HepG2 (cell line): ENCODE measurements around the gene SIGLEC1. TPM values are rescaled to one million over a fixed set of nuclear protein-coding genes. Genes with fewer than 3 reads are reported as not detected.

Source experiments
- ATAC-seq: fragments of 200-7000 bp; cut with Tn5 transposase; 3 replicates; pipeline ENCODE4 v1.9.1; 2020; ENCODE audit warnings: mild to moderate bottlenecking, moderate library complexity
- BruUV-seq: library from RNA; stranded (reverse); fragments of 400-500 nt; replicated peaks from 2 replicates; lab custom pipeline; 2021; lab: Mats Ljungman, UMichigan
- CTCF ChIA-PET: fragments of 300-600 bp; formaldehyde crosslinking; extraction: SDS; loops from one replicate; lab custom pipeline; 2021; ENCODE audit warnings: low total read pairs, inconsistent platforms, low intra/inter-chr PET ratio; lab: Yijun Ruan, JAX
- POLR2A ChIA-PET: fragments of 350-600 bp; sonication (Branson Sonifier 250); formaldehyde crosslinking; loops from one replicate; lab custom pipeline; 2020; ENCODE audit warnings: antibody characterized with exemption, inconsistent platforms; lab: Yijun Ruan, JAX
- DNase-seq: peaks from one replicate; pipeline ENCODE4 v3.0.0-alpha.2; 2015; ENCODE audit warnings: low spot score
- FAIRE-seq: peaks from 3 replicates; lab custom pipeline; 2011; peaks lifted over from hg19 to GRCh38; lab: Jason Lieb, UNC
- H2AFZ ChIP-seq: one replicate; pipeline ENCODE4 v1.6.1; 2011; ENCODE audit warnings: low read length, inconsistent platforms
- H3K27ac ChIP-seq: fragments of 300-600 bp; 3 replicates; pipeline ENCODE4 v1.8.0; 2011; ENCODE audit warnings: mixed run types, mild to moderate bottlenecking, mixed read lengths, low read length, inconsistent platforms; ENCODE audit not compliant: insufficient read depth; ENCODE audit errors: extremely low read length
- H3K27me3 ChIP-seq, 2 experiments: fragments of 200-600 bp in 1 of 2; 2 replicates in 1 of 2; 3 replicates in 1 of 2; pipeline versions ENCODE4 v1.6.0 to v1.8.0; 2011; ENCODE audit warnings: low read length in 2 of 2, mild to moderate bottlenecking in 2 of 2, moderate library complexity in 2 of 2, inconsistent platforms in 1 of 2; ENCODE audit not compliant: insufficient read depth in 2 of 2, control insufficient read depth in 1 of 2
- H3K36me3 ChIP-seq, 2 experiments: fragments of 200-600 bp in 1 of 2; replicated peaks in 1 of 2; 2 replicates in 1 of 2; 3 replicates in 1 of 2; pipeline versions ENCODE4 v1.5.1 to v1.8.0; 2011; ENCODE audit warnings: low read length in 2 of 2, inconsistent platforms in 1 of 2; ENCODE audit not compliant: insufficient read depth in 2 of 2, control insufficient read depth in 1 of 2
- H3K4me1 ChIP-seq: 2 replicates; pipeline ENCODE4 v1.5.1; 2012; ENCODE audit warnings: low read length, inconsistent platforms; ENCODE audit not compliant: insufficient read depth
- H3K4me2 ChIP-seq: 2 replicates; pipeline ENCODE4 v1.6.0; 2011; ENCODE audit warnings: low read depth, low read length, inconsistent platforms
- H3K4me3 ChIP-seq, 3 experiments: fragments of 200-600 bp in 1 of 3; sonication (generic), shearing (Covaris generic) in 1 of 3; replicated peaks in 1 of 3; 2 replicates each; pipeline ENCODE4 v1.5.1; 2011 to 2016; ENCODE audit warnings: low read length in 3 of 3, inconsistent platforms in 2 of 3, low read depth in 2 of 3, mild to moderate bottlenecking in 2 of 3, control low read depth in 1 of 3, mixed read lengths in 1 of 3; ENCODE audit not compliant: insufficient read depth in 1 of 3
- H3K79me2 ChIP-seq: one replicate; pipeline ENCODE4 v1.6.1; 2011; ENCODE audit warnings: low read length, inconsistent platforms; ENCODE audit not compliant: insufficient read depth
- H3K9ac ChIP-seq: 2 replicates; pipeline ENCODE4 v1.6.0; 2011; ENCODE audit warnings: mild to moderate bottlenecking, low read depth, low read length, inconsistent platforms; ENCODE audit not compliant: insufficient read depth
- H3K9me3 ChIP-seq: 2 replicates; pipeline ENCODE4 v1.5.1; 2012; ENCODE audit warnings: mild to moderate bottlenecking, low read length
- H4K20me1 ChIP-seq: 2 replicates; pipeline ENCODE4 v1.6.0; 2011; ENCODE audit warnings: inconsistent platforms, mild to moderate bottlenecking, low read length, moderate library complexity; ENCODE audit not compliant: insufficient read depth
- DNMT1 ChIP-seq: sonication (generic); formaldehyde crosslinking; IDR thresholded peaks from 2 replicates; pipeline ENCODE4 v1.5.1; 2020; ENCODE audit warnings: mild to moderate bottlenecking, missing genetic modification reagents
- E2F2 ChIP-seq: sonication (generic); formaldehyde crosslinking; IDR thresholded peaks from 2 replicates; pipeline ENCODE4 v1.4.0; 2020; ENCODE audit warnings: missing genetic modification reagents, borderline replicate concordance
- KLF6 ChIP-seq: IDR thresholded peaks from 2 replicates; pipeline ENCODE4 v1.8.0; 2016; ENCODE audit warnings: missing biosample characterization, missing genetic modification reagents
- MAFK ChIP-seq, 2 experiments: IDR thresholded peaks in 1 of 2; conservative IDR thresholded peaks in 1 of 2; 2 replicates each; pipeline ENCODE4 v1.6.1; 2011; ENCODE audit warnings: improper control_type of control experiment in 2 of 2, low read length in 2 of 2
- RFXAP ChIP-seq: sonication (generic); formaldehyde crosslinking; IDR thresholded peaks from 2 replicates; pipeline ENCODE4 v1.4.0; 2020; ENCODE audit warnings: missing genetic modification reagents, borderline replicate concordance
- ZBTB33 ChIP-seq: sonication (generic); formaldehyde crosslinking; IDR thresholded peaks from 2 replicates; pipeline ENCODE4 v1.4.0; 2020; ENCODE audit warnings: missing genetic modification reagents
- ZFY ChIP-seq: sonication (generic); formaldehyde crosslinking; IDR thresholded peaks from 2 replicates; pipeline ENCODE4 v1.4.0; 2020; ENCODE audit warnings: missing genetic modification reagents
- WGBS: methylation state at CpG from one replicate; pipeline ENCODE4 v1.1.6; 2017; ENCODE audit warnings: low lambda C conversion rate; 5-methylcytosine and 5-hydroxymethylcytosine counted together
- in situ Hi-C: cut with HindIII; loops from 2 replicates; pipeline ENCODE4 v1.10.0; 2017; ENCODE audit warnings: low pct_unique_long_range_greater_than_20kb; ENCODE audit not compliant: extremely low pct_ligation_motif_present
- intact Hi-C: fragments of 100-400 bp; cut with micrococcal nuclease; formaldehyde crosslinking; loops from one replicate; pipeline ENCODE4 v1.10.0; 2022; ENCODE audit not compliant: unreplicated experiment
- polyA plus RNA-seq, 8 experiments: library from polyadenylated mRNA; depleted of rRNA in 3 of 8; stranded (reverse) in 7 of 8; unstranded in 1 of 8; fragments of >200 nt; fragmentation: Illumina TruSeq in 4 of 8; extraction: Trizol in 4 of 8; gene quantifications; 2 replicates each; pipeline versions ENCODE4 v1.2.1 to v1.2.3, GENCODE V29; 2011 to 2016; ENCODE audit warnings: low read depth in 4 of 8, missing spikeins in 1 of 8, mixed read lengths in 1 of 8; ENCODE audit not compliant: insufficient read depth in 1 of 8
- total RNA-seq, 5 experiments: library from RNA; depleted of rRNA; stranded (reverse); fragments of >200 nt; fragmentation: Illumina TruSeq; extraction: Trizol; gene quantifications; 2 replicates each; pipeline ENCODE4 v1.2.3, GENCODE V29; 2016; ENCODE audit warnings: low read depth in 1 of 5
- TF ChIP-seq, protein P1 (sequence below): sonication (generic); formaldehyde crosslinking; IDR thresholded peaks from 2 replicates; pipeline ENCODE4 v1.8.1; 2022; ENCODE audit warnings: low read depth, mild to moderate bottlenecking, missing genetic modification reagents

Gene SIGLEC1
- total and polyA plus RNA-seq, 2 of the 13 experiments (the other 11 are each of a cell fraction or from before 2014, with no cell fraction given): 0.01 TPM; not detected in 1

DNA sequence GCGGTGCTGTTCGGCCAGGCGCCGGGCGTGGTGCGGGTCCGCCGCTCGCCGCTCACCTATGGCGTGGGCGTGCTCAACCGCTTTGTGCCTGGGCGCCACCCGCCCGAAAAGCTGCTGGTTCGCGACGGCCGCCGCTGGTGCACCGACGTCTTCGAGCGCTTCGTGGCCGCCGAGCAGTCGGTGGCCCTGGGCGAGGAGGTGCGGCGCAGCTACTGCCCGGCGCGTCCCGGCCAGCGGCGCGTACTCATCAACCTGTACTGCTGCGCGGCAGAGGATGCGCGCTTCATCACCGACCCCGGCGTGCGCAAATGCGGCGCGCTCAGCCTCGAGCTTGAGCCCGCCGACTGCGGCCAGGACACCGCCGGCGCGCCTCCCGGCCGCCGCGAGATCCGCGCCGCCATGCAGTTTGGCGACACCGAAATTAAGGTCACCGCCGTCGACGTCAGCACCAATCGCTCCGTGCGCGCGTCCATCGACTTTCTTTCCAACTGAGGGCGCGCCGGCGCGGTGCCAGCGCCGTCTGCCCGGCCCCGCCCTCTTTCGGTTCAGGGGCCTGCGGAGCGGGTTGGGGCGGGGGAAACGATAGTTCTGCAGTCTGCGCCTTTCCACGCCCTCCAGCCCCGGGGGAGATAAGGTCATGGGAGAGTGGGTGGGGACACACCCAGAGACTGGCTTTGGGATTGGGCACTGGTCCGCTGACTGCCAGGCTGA lies 39.4 kb upstream of the SIGLEC1 start (continued):
- TF ChIP-seq, protein P1, sequence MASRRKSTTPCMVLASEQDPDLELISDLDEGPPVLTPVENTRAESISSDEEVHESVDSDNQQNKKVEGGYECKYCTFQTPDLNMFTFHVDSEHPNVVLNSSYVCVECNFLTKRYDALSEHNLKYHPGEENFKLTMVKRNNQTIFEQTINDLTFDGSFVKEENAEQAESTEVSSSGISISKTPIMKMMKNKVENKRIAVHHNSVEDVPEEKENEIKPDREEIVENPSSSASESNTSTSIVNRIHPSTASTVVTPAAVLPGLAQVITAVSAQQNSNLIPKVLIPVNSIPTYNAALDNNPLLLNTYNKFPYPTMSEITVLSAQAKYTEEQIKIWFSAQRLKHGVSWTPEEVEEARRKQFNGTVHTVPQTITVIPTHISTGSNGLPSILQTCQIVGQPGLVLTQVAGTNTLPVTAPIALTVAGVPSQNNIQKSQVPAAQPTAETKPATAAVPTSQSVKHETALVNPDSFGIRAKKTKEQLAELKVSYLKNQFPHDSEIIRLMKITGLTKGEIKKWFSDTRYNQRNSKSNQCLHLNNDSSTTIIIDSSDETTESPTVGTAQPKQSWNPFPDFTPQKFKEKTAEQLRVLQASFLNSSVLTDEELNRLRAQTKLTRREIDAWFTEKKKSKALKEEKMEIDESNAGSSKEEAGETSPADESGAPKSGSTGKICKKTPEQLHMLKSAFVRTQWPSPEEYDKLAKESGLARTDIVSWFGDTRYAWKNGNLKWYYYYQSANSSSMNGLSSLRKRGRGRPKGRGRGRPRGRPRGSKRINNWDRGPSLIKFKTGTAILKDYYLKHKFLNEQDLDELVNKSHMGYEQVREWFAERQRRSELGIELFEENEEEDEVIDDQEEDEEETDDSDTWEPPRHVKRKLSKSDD: 0 out of 2 replicates have a peak, but pooled peaks have one; percentile 60
- TF ChIP-seq ZFY (CRISPR knock-in tag): no peak
- TF ChIP-seq DNMT1: peak; percentile 84; the same call in 1 of the 2 replicates
- no peak for TF ChIP-seq RFXAP (CRISPR knock-in tag)
- no peak for TF ChIP-seq E2F2 (CRISPR knock-in tag)

DNA sequence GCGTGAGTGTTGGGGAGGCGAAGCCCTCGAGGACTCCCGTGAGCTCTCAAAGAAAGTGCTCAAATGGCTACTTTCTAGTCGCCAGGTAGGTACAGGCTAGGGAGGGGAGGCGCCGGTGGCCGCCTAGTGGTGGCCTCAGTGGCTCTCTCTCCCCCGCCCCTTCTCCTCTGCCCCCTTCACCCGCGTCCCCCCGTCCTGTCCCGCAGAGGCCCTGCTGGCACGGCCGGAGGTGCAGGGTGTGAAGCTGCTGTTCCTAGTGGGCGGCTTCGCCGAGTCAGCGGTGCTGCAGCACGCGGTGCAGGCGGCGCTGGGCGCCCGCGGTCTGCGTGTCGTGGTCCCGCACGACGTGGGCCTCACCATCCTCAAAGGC lies 38.9 kb upstream of the SIGLEC1 start:
- POLR2A ChIA-PET: interaction anchor here (2.8 kb wide), 1 partner anchor 16 kb away, joined by 11 read pairs; the partner anchor contains the start of gene ADISSP

More for the DNA sequence above, 38.9 kb upstream of the SIGLEC1 start:
- Histone ChIP-seq H4K20me1 (no peaks in the 10 kb centered on the region), H3K27ac (no peak overlapping the region), H3K9me3 (no peaks in the 10 kb centered on the region), H2AFZ (no peak overlapping the region), H3K9ac (no peak overlapping the region), H3K27me3 (peaks cover 2 to 28% of the 10 kb centered on the region in 2 experiments; a peak in 4 of 5 replicates), H3K4me3 (no peak overlapping the region), H3K4me1 (peaks cover 33% of the 10 kb centered on the region), H3K36me3 (peaks cover 11 to 13% of the 10 kb centered on the region in 2 experiments; a peak in 4 of 5 replicates), H3K79me2 (no peaks in the 10 kb centered on the region), H3K4me2 (no peak overlapping the region)
- no peak for FAIRE-seq
- WGBS: 98% methylated on average over 31 of the region's 31 CpGs
- no peak for ATAC-seq
- no TSS peak for BruUV-seq
- DNase-seq: no peak
- in situ Hi-C loops (no loop called here), intact Hi-C loops (no loop called here)
- TF ChIP-seq MAFK (conservative IDR thresholded peaks at IDR 0.05 in 1 of 2, IDR thresholded peaks at IDR 0.05 in 1 of 2; ENCODE audit: low read length in 2 of 2): 0 out of 4 replicates have a peak, but pooled peaks of 1 of the 2 experiments have one; percentile 6
- TF ChIP-seq ZBTB33 (CRISPR knock-in tag): peak; percentile 46; the same call in 1 of the 2 replicates
- no peak for TF ChIP-seq KLF6
- CTCF ChIA-PET: interaction anchor here (2.8 to 2.9 kb wide), 2 partner anchors 18 to 36 kb away, joined by 10 to 45 read pairs; partner anchors contain the start of gene ADISSP
